HepG2 (cell line): ENCODE results near the gene KCNK7. TPM values are rescaled to one million over a fixed set of nuclear protein-coding genes. Genes with fewer than 3 reads are reported as not detected.
A peak's percentile ranks its signal among the peaks of the same experiment; 100 is the strongest.

ENCODE experiments used
- ATAC-seq: fragments of 200-7000 bp; cut with Tn5 transposase; 3 replicates; pipeline ENCODE4 v1.9.1; 2020; ENCODE audit warnings: mild to moderate bottlenecking, moderate library complexity
- BruUV-seq: library from RNA; stranded (reverse); fragments of 400-500 nt; replicated peaks from 2 replicates; lab custom pipeline; 2021; lab: Mats Ljungman, UMichigan
- CTCF ChIA-PET: fragments of 300-600 bp; formaldehyde crosslinking; extraction: SDS; loops from one replicate; lab custom pipeline; 2021; ENCODE audit warnings: low total read pairs, inconsistent platforms, low intra/inter-chr PET ratio; lab: Yijun Ruan, JAX
- POLR2A ChIA-PET: fragments of 350-600 bp; sonication (Branson Sonifier 250); formaldehyde crosslinking; loops from one replicate; lab custom pipeline; 2020; ENCODE audit warnings: antibody characterized with exemption, inconsistent platforms; lab: Yijun Ruan, JAX
- DNase-seq: peaks from one replicate; pipeline ENCODE4 v3.0.0-alpha.2; 2015; ENCODE audit warnings: low spot score
- FAIRE-seq: peaks from 3 replicates; lab custom pipeline; 2011; peaks lifted over from hg19 to GRCh38; lab: Jason Lieb, UNC
- H2AFZ ChIP-seq: one replicate; pipeline ENCODE4 v1.6.1; 2011; ENCODE audit warnings: low read length, inconsistent platforms
- H3K27ac ChIP-seq: fragments of 300-600 bp; 3 replicates; pipeline ENCODE4 v1.8.0; 2011; ENCODE audit warnings: mixed run types, mild to moderate bottlenecking, mixed read lengths, low read length, inconsistent platforms; ENCODE audit not compliant: insufficient read depth; ENCODE audit errors: extremely low read length
- H3K27me3 ChIP-seq, 2 experiments: fragments of 200-600 bp in 1 of 2; 2 replicates in 1 of 2; 3 replicates in 1 of 2; pipeline versions ENCODE4 v1.6.0 to v1.8.0; 2011; ENCODE audit warnings: low read length in 2 of 2, mild to moderate bottlenecking in 2 of 2, moderate library complexity in 2 of 2, inconsistent platforms in 1 of 2; ENCODE audit not compliant: insufficient read depth in 2 of 2, control insufficient read depth in 1 of 2
- H3K36me3 ChIP-seq, 2 experiments: fragments of 200-600 bp in 1 of 2; replicated peaks in 1 of 2; 2 replicates in 1 of 2; 3 replicates in 1 of 2; pipeline versions ENCODE4 v1.5.1 to v1.8.0; 2011; ENCODE audit warnings: low read length in 2 of 2, inconsistent platforms in 1 of 2; ENCODE audit not compliant: insufficient read depth in 2 of 2, control insufficient read depth in 1 of 2
- H3K4me1 ChIP-seq: 2 replicates; pipeline ENCODE4 v1.5.1; 2012; ENCODE audit warnings: low read length, inconsistent platforms; ENCODE audit not compliant: insufficient read depth
- H3K4me2 ChIP-seq: 2 replicates; pipeline ENCODE4 v1.6.0; 2011; ENCODE audit warnings: low read depth, low read length, inconsistent platforms
- H3K4me3 ChIP-seq, 3 experiments: fragments of 200-600 bp in 1 of 3; sonication (generic), shearing (Covaris generic) in 1 of 3; replicated peaks in 1 of 3; 2 replicates each; pipeline ENCODE4 v1.5.1; 2011 to 2016; ENCODE audit warnings: low read length in 3 of 3, inconsistent platforms in 2 of 3, low read depth in 2 of 3, mild to moderate bottlenecking in 2 of 3, control low read depth in 1 of 3, mixed read lengths in 1 of 3; ENCODE audit not compliant: insufficient read depth in 1 of 3
- H3K79me2 ChIP-seq: one replicate; pipeline ENCODE4 v1.6.1; 2011; ENCODE audit warnings: low read length, inconsistent platforms; ENCODE audit not compliant: insufficient read depth
- H3K9ac ChIP-seq: 2 replicates; pipeline ENCODE4 v1.6.0; 2011; ENCODE audit warnings: mild to moderate bottlenecking, low read depth, low read length, inconsistent platforms; ENCODE audit not compliant: insufficient read depth
- H3K9me3 ChIP-seq: 2 replicates; pipeline ENCODE4 v1.5.1; 2012; ENCODE audit warnings: mild to moderate bottlenecking, low read length
- H4K20me1 ChIP-seq: 2 replicates; pipeline ENCODE4 v1.6.0; 2011; ENCODE audit warnings: inconsistent platforms, mild to moderate bottlenecking, low read length, moderate library complexity; ENCODE audit not compliant: insufficient read depth
- CREB1 ChIP-seq, 2 experiments: fragments of 450-650 bp in 1 of 2; IDR thresholded peaks; 2 replicates each; pipeline ENCODE4 v1.6.1; 2016 to 2017; ENCODE audit warnings: control low read depth in 1 of 2, mild to moderate bottlenecking in 1 of 2, missing compliant biosample characterization in 1 of 2, missing genetic modification characterization in 1 of 2
- HIC2 ChIP-seq: sonication (generic); formaldehyde crosslinking; IDR thresholded peaks from 2 replicates; pipeline ENCODE4 v1.9.0; 2022; ENCODE audit warnings: low read depth, missing genetic modification reagents
- MAFK ChIP-seq, 2 experiments: IDR thresholded peaks in 1 of 2; conservative IDR thresholded peaks in 1 of 2; 2 replicates each; pipeline ENCODE4 v1.6.1; 2011; ENCODE audit warnings: improper control_type of control experiment in 2 of 2, low read length in 2 of 2
- SP5 ChIP-seq: IDR thresholded peaks from 2 replicates; pipeline ENCODE4 v1.6.1; 2016; ENCODE audit warnings: low read depth, borderline replicate concordance
- ZNF3 ChIP-seq: IDR thresholded peaks from 2 replicates; pipeline ENCODE4 v1.7.0; 2017; ENCODE audit warnings: inconsistent platforms
- ZNF33A ChIP-seq: sonication (generic); formaldehyde crosslinking; IDR thresholded peaks from 2 replicates; pipeline ENCODE4 v1.5.1; 2020; ENCODE audit warnings: missing genetic modification reagents, mild to moderate bottlenecking, moderate library complexity, borderline replicate concordance
- ZNF362 ChIP-seq: sonication (generic); formaldehyde crosslinking; IDR thresholded peaks from 2 replicates; pipeline ENCODE4 v1.4.0; 2020; ENCODE audit warnings: missing genetic modification reagents, mild to moderate bottlenecking, borderline replicate concordance
- ZNF691 ChIP-seq: sonication (generic); formaldehyde crosslinking; IDR thresholded peaks from 2 replicates; pipeline ENCODE4 v1.4.0; 2020; ENCODE audit warnings: missing genetic modification reagents, low read depth, mild to moderate bottlenecking, borderline replicate concordance
- ZNF749 ChIP-seq: sonication (generic); formaldehyde crosslinking; IDR thresholded peaks from 2 replicates; pipeline ENCODE4 v1.8.0; 2022; ENCODE audit warnings: mild to moderate bottlenecking, missing genetic modification reagents, moderate library complexity, borderline replicate concordance
- WGBS: methylation state at CpG from one replicate; pipeline ENCODE4 v1.1.6; 2017; ENCODE audit warnings: low lambda C conversion rate; 5-methylcytosine and 5-hydroxymethylcytosine counted together
- in situ Hi-C: cut with HindIII; loops from 2 replicates; pipeline ENCODE4 v1.10.0; 2017; ENCODE audit warnings: low pct_unique_long_range_greater_than_20kb; ENCODE audit not compliant: extremely low pct_ligation_motif_present
- intact Hi-C: fragments of 100-400 bp; cut with micrococcal nuclease; formaldehyde crosslinking; loops from one replicate; pipeline ENCODE4 v1.10.0; 2022; ENCODE audit not compliant: unreplicated experiment
- polyA plus RNA-seq, 8 experiments: library from polyadenylated mRNA; depleted of rRNA in 3 of 8; stranded (reverse) in 7 of 8; unstranded in 1 of 8; fragments of >200 nt; fragmentation: Illumina TruSeq in 4 of 8; extraction: Trizol in 4 of 8; gene quantifications; 2 replicates each; pipeline versions ENCODE4 v1.2.1 to v1.2.3, GENCODE V29; 2011 to 2016; ENCODE audit warnings: low read depth in 4 of 8, missing spikeins in 1 of 8, mixed read lengths in 1 of 8; ENCODE audit not compliant: insufficient read depth in 1 of 8
- total RNA-seq, 5 experiments: library from RNA; depleted of rRNA; stranded (reverse); fragments of >200 nt; fragmentation: Illumina TruSeq; extraction: Trizol; gene quantifications; 2 replicates each; pipeline ENCODE4 v1.2.3, GENCODE V29; 2016; ENCODE audit warnings: low read depth in 1 of 5

KCNK7 gene
- total and polyA plus RNA-seq, 2 of the 13 experiments (the other 11 are each of a cell fraction or from before 2014, with no cell fraction given), result 0.11 TPM; not detected in 1

DNA sequence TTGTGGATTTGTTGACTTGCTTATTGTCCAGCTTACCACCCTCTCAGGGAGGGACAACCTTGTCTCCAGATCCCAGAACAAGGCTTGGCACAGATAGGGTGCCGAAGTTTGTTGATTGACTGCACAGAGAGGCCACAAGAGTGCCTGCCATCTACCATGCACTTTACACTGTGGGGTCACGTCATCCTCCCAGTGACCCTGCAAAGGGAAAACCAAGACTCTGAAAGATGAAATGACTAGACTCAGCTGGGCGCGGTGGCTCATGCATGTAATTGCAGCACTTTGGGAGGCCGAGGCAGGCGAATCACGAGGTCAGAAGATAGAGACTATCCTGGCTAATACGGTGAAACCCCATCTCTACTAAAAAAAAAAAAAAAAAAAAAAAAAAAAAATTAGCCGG lies 32.8 kb downstream of the KCNK7 start:
- intact Hi-C loops, result no loop called here
- in situ Hi-C loops, result no loop called here
- TF ChIP-seq ZNF3 (CRISPR knock-in tag) (peak; percentile 97), CREB1 (IDR thresholded peaks at IDR 0.05) (0 out of 2 replicates have a peak, but pooled peaks have one; percentile 23), CREB1 (CRISPR knock-in tag; IDR thresholded peaks at IDR 0.05) (no peak), ZNF749 (CRISPR knock-in tag) (no peak), ZNF691 (no peak), ZNF33A (CRISPR knock-in tag) (no peak)
- no peak overlapping the region for H3K4me3 ChIP-seq
- no peak overlapping the region for H3K27ac ChIP-seq
- ATAC-seq, result no peak
- no peaks in the 10 kb centered on the region for H3K79me2 ChIP-seq
- H4K20me1 ChIP-seq, result no peaks in the 10 kb centered on the region
- no peaks in the 10 kb centered on the region for H3K27me3 ChIP-seq
- POLR2A ChIA-PET, result interaction anchor here (2.2 kb wide), 1 partner anchor 11 kb away, joined by 6 read pairs; no protein-coding TSS in a partner anchor
- no peak for DNase-seq
- H3K4me2 ChIP-seq, result peak overlapping the region; percentile 47; the same call in 1 of the 2 replicates
- H3K9ac ChIP-seq, result no peak overlapping the region
- no peak for FAIRE-seq
- WGBS, result 22% methylated on average over 7 of the region's 9 CpGs
- no peaks in the 10 kb centered on the region for H3K36me3 ChIP-seq
- no TSS peak for BruUV-seq
- CTCF ChIA-PET, result no interaction called here
- H2AFZ ChIP-seq, result no peak overlapping the region
- H3K9me3 ChIP-seq, result no peaks in the 10 kb centered on the region
- H3K4me1 ChIP-seq, result peaks cover 49% of the 10 kb centered on the region

GRCh38 chr11:65562020-65562419 lies 33.6 kb downstream of the KCNK7 start:
- CTCF ChIA-PET, result no interaction called here
- peaks cover 3% of the 10 kb centered on the region for H3K79me2 ChIP-seq
- H4K20me1 ChIP-seq, result no peaks in the 10 kb centered on the region
- no peak overlapping the region for H3K27ac ChIP-seq
- H3K4me3 ChIP-seq, result no peak overlapping the region
- TF ChIP-seq SP5 (CRISPR knock-in tag) (no peak), ZNF362 (no peak), HIC2 (no peak), MAFK (conservative IDR thresholded peaks at IDR 0.05 in 1 of 2, IDR thresholded peaks at IDR 0.05 in 1 of 2; ENCODE audit: low read length in 2 of 2) (no peak)
- H2AFZ ChIP-seq, result no peak overlapping the region
- no TSS peak for BruUV-seq
- no peak overlapping the region for H3K4me2 ChIP-seq
- in situ Hi-C loops, result no loop called here
- WGBS, result 84% methylated on average over 7 of the region's 7 CpGs
- intact Hi-C loops, result no loop called here
- ATAC-seq (no peak), DNase-seq (no peak), FAIRE-seq (no peak)
- H3K36me3 ChIP-seq, result no peaks in the 10 kb centered on the region
- no peaks in the 10 kb centered on the region for H3K9me3 ChIP-seq
- H3K9ac ChIP-seq, result no peak overlapping the region
- no peaks in the 10 kb centered on the region for H3K27me3 ChIP-seq
- H3K4me1 ChIP-seq, result peaks cover 50% of the 10 kb centered on the region
- POLR2A ChIA-PET, result interaction anchor here (2.2 kb wide), 1 partner anchor 10 kb away, joined by 6 read pairs; no protein-coding TSS in a partner anchor
